Measurements from ENCODE around the gene RRP8. TPM values are rescaled to one million over a fixed set of nuclear protein-coding genes. Genes with fewer than 3 reads are reported as not detected.

RRP8 gene
- total RNA-seq, 1 experiment from 2014 or later: 17.8 TPM

- Histone ChIP-seq H4K20me1 (ENCODE audit: insufficient read depth) (no peaks in the 10 kb centered on the region), H3K79me2 (ENCODE audit: insufficient read depth, low read length) (peaks cover 83% of the 10 kb centered on the region), H3K9me2 (ENCODE audit: insufficient read depth) (no peaks in the 10 kb centered on the region), H3K9ac (ENCODE audit: low read length) (no peak overlapping the region), H3K27me3 (ENCODE audit: insufficient read depth, low read length) (no peaks in the 10 kb centered on the region), H3K4me2 (ENCODE audit: low read length) (no peak overlapping the region), H3K4me1 (ENCODE audit: control insufficient read depth in 1 of 2, insufficient read depth in 2 of 2, low read length in 2 of 2) (peaks cover 7 to 24% of the 10 kb centered on the region in 2 experiments; a peak in 3 of 4 replicates), H3K4me3 (replicated peaks in 1 of 2; ENCODE audit: low read depth in 1 of 2, low read length in 2 of 2) (no peak overlapping the region), H2AFZ (ENCODE audit: low read depth, low read length, poor library complexity, severe bottlenecking) (no peak overlapping the region), H3K9me3 (ENCODE audit: control insufficient read depth in 1 of 2, insufficient read depth in 1 of 2, low read depth in 1 of 2, low read length in 2 of 2) (no peaks in the 10 kb centered on the region), H3K36me3 (ENCODE audit: control insufficient read depth in 1 of 2, insufficient read depth in 2 of 2, low read length in 2 of 2) (peaks cover 22 to 41% of the 10 kb centered on the region in 2 experiments; a peak in 3 of 4 replicates), H3K27ac (ENCODE audit: low read depth, low read length) (no peak overlapping the region)
- ChIA-PET POLR2A (no interaction called here), CTCF (no interaction called here), RAD21 (ENCODE audit: low non-redundant PET in 1 of 2, low total read pairs in 2 of 2, uncharacterized antibody in 2 of 2, unreplicated experiment in 2 of 2) (no interaction called here)
- no TSS peak for BruUV-seq (replicated peaks)
- TF ChIP-seq POLR2AphosphoS5 (IDR thresholded peaks at IDR 0.05; ENCODE audit: low read depth, low read length) (no peak), ELF1 (IDR thresholded peaks at IDR 0.05; ENCODE audit: borderline replicate concordance, low read depth) (no peak), SIN3A (IDR thresholded peaks at IDR 0.05; ENCODE audit: low read depth) (no peak), CEBPB (IDR thresholded peaks at IDR 0.05; ENCODE audit: low read depth) (no peak), CTCF (IDR thresholded peaks at IDR 0.05 in 2 of 3, conservative IDR thresholded peaks at IDR 0.05 in 1 of 3; ENCODE audit: borderline replicate concordance in 1 of 3, insufficient read depth in 1 of 3, low read depth in 2 of 3, low read length in 2 of 3) (no peak), SP1 (IDR thresholded peaks at IDR 0.05; ENCODE audit: low read depth) (no peak)
- ATAC-seq (no peak), DNase-seq (ENCODE audit: low read depth, low spot score) (no peak)
- intact Hi-C loops (cut with micrococcal nuclease): loop anchor here (5.0 kb wide), 1 partner anchor 69 kb away; no protein-coding TSS in a partner anchor
Observed at GRCh38 chr11:6601041-6601461, 2.4 kb downstream of the RRP8 start.

- RAD21 ChIA-PET (ENCODE audit: low non-redundant PET in 1 of 2, low total read pairs in 2 of 2, uncharacterized antibody in 2 of 2, unreplicated experiment in 2 of 2): no interaction called here
- Histone ChIP-seq H3K9me3 (ENCODE audit: control insufficient read depth in 1 of 2, insufficient read depth in 1 of 2, low read depth in 1 of 2, low read length in 2 of 2) (no peaks in the 10 kb centered on the region), H2AFZ (ENCODE audit: low read depth, low read length, poor library complexity, severe bottlenecking) (no peak overlapping the region), H3K9ac (ENCODE audit: low read length) (no peak overlapping the region), H3K79me2 (ENCODE audit: insufficient read depth, low read length) (peaks cover 72% of the 10 kb centered on the region), H3K4me1 (ENCODE audit: control insufficient read depth in 1 of 2, insufficient read depth in 2 of 2, low read length in 2 of 2) (peaks cover 4 to 16% of the 10 kb centered on the region in 2 experiments; a peak in 2 of 4 replicates), H3K4me3 (replicated peaks in 1 of 2; ENCODE audit: low read depth in 1 of 2, low read length in 2 of 2) (no peak overlapping the region), H3K27ac (ENCODE audit: low read depth, low read length) (no peak overlapping the region), H4K20me1 (ENCODE audit: insufficient read depth) (no peaks in the 10 kb centered on the region), H3K36me3 (ENCODE audit: control insufficient read depth in 1 of 2, insufficient read depth in 2 of 2, low read length in 2 of 2) (peaks cover 26 to 41% of the 10 kb centered on the region in 2 experiments; a peak in 3 of 4 replicates), H3K9me2 (ENCODE audit: insufficient read depth) (no peaks in the 10 kb centered on the region), H3K4me2 (ENCODE audit: low read length) (no peak overlapping the region), H3K27me3 (ENCODE audit: insufficient read depth, low read length) (no peaks in the 10 kb centered on the region)
- intact Hi-C loops (cut with micrococcal nuclease): loop anchor here (5.0 kb wide), 1 partner anchor 68 kb away; no protein-coding TSS in a partner anchor
- TF ChIP-seq EZH2phosphoT487 (IDR thresholded peaks at IDR 0.05; ENCODE audit: borderline replicate concordance) (no peak), CEBPB (IDR thresholded peaks at IDR 0.05; ENCODE audit: low read depth) (no peak)
- CTCF ChIA-PET: no interaction called here
- POLR2A ChIA-PET: no interaction called here
- ATAC-seq (no peak), DNase-seq (ENCODE audit: low read depth, low spot score) (no peak)
- BruUV-seq (replicated peaks): no TSS peak
Observed at GRCh38 chr11:6599881-6600390, 3.5 kb downstream of the RRP8 start.

All from HCT116 (cell line).